GM18867 (cell line): ENCODE data around the gene ETS2.
A peak's percentile ranks its signal among the peaks of the same experiment; 100 is the strongest.

ENCODE experiments used
- ATAC-seq: cut with Tn5 transposase; IDR thresholded peaks from one replicate; pipeline ENCODE4 v1.9.1; 2021; ENCODE audit warnings: mild to moderate bottlenecking, moderate library complexity; ENCODE audit not compliant: unreplicated experiment

ETS2 gene

GRCh38 chr21:38800046-38800758, 5.5 kb upstream of the ETS2 start:
- no peak for ATAC-seq

- ATAC-seq, result no peak
Observed at GRCh38 chr21:38800924-38801744, 4.6 kb upstream of the ETS2 start.

- ATAC-seq, result no peak
Observed at GRCh38 chr21:38802050-38803026, 3.4 kb upstream of the ETS2 start.

GRCh38 chr21:38803075-38803660, 2.6 kb upstream of the ETS2 start:
- no peak for ATAC-seq

GRCh38 chr21:38804030-38804788, 1.5 kb upstream of the ETS2 start:
- ATAC-seq, result no peak

GRCh38 chr21:38804789-38805327, 871 bp upstream of the ETS2 start:
- ATAC-seq, result no peak

GRCh38 chr21:38806153-38806941, 618 bp downstream of the ETS2 start:
- ATAC-seq, result peak; percentile 12

- ATAC-seq, result no peak
Observed at GRCh38 chr21:38806942-38807284, 1.2 kb downstream of the ETS2 start.

GRCh38 chr21:38807441-38807871, 1.7 kb downstream of the ETS2 start:
- no peak for ATAC-seq

- no peak for ATAC-seq
Observed at GRCh38 chr21:38807986-38808385, 2.3 kb downstream of the ETS2 start.

- no peak for ATAC-seq
Observed at GRCh38 chr21:38809198-38809878, 3.6 kb downstream of the ETS2 start.

GRCh38 chr21:38810034-38810825, 4.5 kb downstream of the ETS2 start:
- no peak for ATAC-seq

GRCh38 chr21:38810826-38811164, 5.1 kb downstream of the ETS2 start:
- no peak for ATAC-seq

GRCh38 chr21:38811257-38811656, 5.5 kb downstream of the ETS2 start:
- no peak for ATAC-seq

GRCh38 chr21:38813143-38813542, 7.4 kb downstream of the ETS2 start:
- no peak for ATAC-seq

- no peak for ATAC-seq
Observed at GRCh38 chr21:38813547-38813946, 7.8 kb downstream of the ETS2 start.

- no peak for ATAC-seq
Observed at GRCh38 chr21:38814126-38815059, 8.7 kb downstream of the ETS2 start.
